Gastroesophageal sphincter (tissue), 4 donors: ENCODE data around the gene FREM2. TPM values are rescaled to one million over a fixed set of nuclear protein-coding genes. Genes with fewer than 3 reads are reported as not detected.

Source experiments
- ATAC-seq: fragments of 150-250 bp; one replicate; pipeline ENCODE4 v1.9.1; 2016; ENCODE audit warnings: mild to moderate bottlenecking, moderate library complexity
- H3K27ac ChIP-seq, 4 donors: fragments of 200-600 bp; sonication (generic) in 3 of 4; 1 replicate in 3 of 4; 2 replicates in 1 of 4; pipeline ENCODE4 v1.5.1; 2016 to 2019
- H3K27me3 ChIP-seq: fragments of 200-600 bp; sonication (generic); one replicate; pipeline ENCODE4 v1.5.1; 2019
- H3K36me3 ChIP-seq, 2 donors: fragments of 200-600 bp; sonication (generic); one replicate each; pipeline ENCODE4 v1.5.1; 2019; ENCODE audit warnings: control low read depth in 1 of 2
- H3K4me1 ChIP-seq, 3 donors: fragments of 200-600 bp; sonication (generic); 1 replicate in 2 of 3; 2 replicates in 1 of 3; pipeline ENCODE4 v1.5.1; 2016 to 2019; ENCODE audit warnings: control low read depth in 2 of 3
- H3K4me3 ChIP-seq, 2 donors: fragments of 200-600 bp; sonication (generic); one replicate each; pipeline ENCODE4 v1.5.1; 2019; ENCODE audit warnings: mild to moderate bottlenecking in 1 of 2, moderate library complexity in 1 of 2
- H3K9me3 ChIP-seq, 3 donors: fragments of 200-600 bp; sonication (generic); one replicate each; pipeline ENCODE4 v1.5.1; 2017 to 2019; ENCODE audit warnings: control low read depth in 2 of 3
- EP300 ChIP-seq: sonication (generic); formaldehyde crosslinking; IDR thresholded peaks from one replicate; pipeline ENCODE4 v1.6.1; 2017; ENCODE audit warnings: antibody characterized with exemption, mild to moderate bottlenecking
- POLR2A ChIP-seq, 2 donors: fragments of 450-650 bp; IDR thresholded peaks; one replicate each; pipeline ENCODE4 v1.6.1; 2017; ENCODE audit warnings: antibody characterized with exemption in 2 of 2, mild to moderate bottlenecking in 2 of 2, moderate library complexity in 1 of 2
- POLR2AphosphoS5 ChIP-seq: sonication (generic); formaldehyde crosslinking; IDR thresholded peaks from one replicate; pipeline ENCODE4 v1.6.1; 2017; ENCODE audit warnings: antibody characterized with exemption
- WGBS, 2 donors: methylation state at CpG; one replicate each; pipeline ENCODE4 v1.1.5; 2018; ENCODE audit warnings: low coverage in 1 of 2; 5-methylcytosine and 5-hydroxymethylcytosine counted together
- total RNA-seq, 4 donors: library from RNA; depleted of rRNA; stranded (reverse); fragments of >200 nt; gene quantifications; one replicate each; pipeline ENCODE4 v1.1.0, GENCODE V29; 2016
- TF ChIP-seq, protein P1 (sequence below), 4 experiments: fragments of 200-600 bp in 2 of 4; fragments of 450-650 bp in 2 of 4; sonication (generic) in 1 of 4; IDR thresholded peaks; one replicate each; pipeline ENCODE4 v1.5.1; 2017 to 2019; ENCODE audit warnings: antibody characterized with exemption in 4 of 4, mild to moderate bottlenecking in 2 of 4, moderate library complexity in 2 of 4

FREM2 gene
- total RNA-seq, 4 donors from 2014 or later = 0.19 to 0.40 (median 0.27) TPM; not detected in 1

DNA sequence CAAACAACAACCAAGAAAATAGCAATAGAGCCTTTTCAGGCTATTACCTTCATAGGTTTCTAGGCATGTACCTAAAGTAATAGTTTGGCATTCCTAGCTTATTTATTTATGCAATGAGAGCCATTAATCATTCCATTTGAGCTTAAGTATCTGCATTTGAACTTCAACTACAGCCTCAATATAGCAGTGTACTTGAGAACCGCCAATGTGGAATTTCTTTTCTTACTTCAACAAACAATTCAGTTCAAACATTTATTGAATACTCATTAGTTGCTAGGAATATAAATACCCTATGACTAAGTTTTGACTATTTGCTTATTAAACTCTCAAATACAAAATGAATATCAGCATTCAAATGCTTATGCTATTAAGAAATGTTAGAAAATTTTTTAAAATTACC, 38.0 kb upstream of the FREM2 start:
- 47 to 71% methylated on average over 1 of the region's 1 CpG for WGBS, 2 donors
- H3K27ac ChIP-seq = no peak overlapping the region

DNA sequence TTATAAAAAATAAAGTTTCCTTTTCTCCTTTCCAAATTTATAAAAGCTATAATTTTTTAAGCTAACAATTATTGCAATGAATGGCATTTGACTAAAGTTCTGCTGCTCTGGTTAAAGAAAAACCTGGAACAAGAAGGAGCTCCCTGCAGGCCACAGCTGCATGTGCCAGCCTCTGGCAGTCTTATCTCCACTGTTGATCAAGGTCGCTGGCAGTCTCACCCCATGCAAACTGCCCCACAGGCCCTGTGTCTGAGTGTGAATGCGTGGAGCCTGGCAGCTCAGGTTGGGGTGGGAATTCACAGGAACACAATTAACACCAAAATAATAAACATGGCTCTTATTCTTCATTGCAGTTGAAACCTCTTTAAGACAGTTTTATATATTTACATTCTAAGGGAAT, 30.2 kb upstream of the FREM2 start:
- no peaks in the 10 kb centered on the region for H3K27me3 ChIP-seq
- no peaks in the 10 kb centered on the region for H3K36me3 ChIP-seq
- H3K27ac ChIP-seq = no peak overlapping the region
- 60 to 100% methylated on average over 2 of the region's 2 CpGs for WGBS, 2 donors
- H3K4me1 ChIP-seq = no peaks in the 10 kb centered on the region
- no peaks in the 10 kb centered on the region for H3K9me3 ChIP-seq
- no peak for TF ChIP-seq POLR2AphosphoS5
- TF ChIP-seq, protein P1, sequence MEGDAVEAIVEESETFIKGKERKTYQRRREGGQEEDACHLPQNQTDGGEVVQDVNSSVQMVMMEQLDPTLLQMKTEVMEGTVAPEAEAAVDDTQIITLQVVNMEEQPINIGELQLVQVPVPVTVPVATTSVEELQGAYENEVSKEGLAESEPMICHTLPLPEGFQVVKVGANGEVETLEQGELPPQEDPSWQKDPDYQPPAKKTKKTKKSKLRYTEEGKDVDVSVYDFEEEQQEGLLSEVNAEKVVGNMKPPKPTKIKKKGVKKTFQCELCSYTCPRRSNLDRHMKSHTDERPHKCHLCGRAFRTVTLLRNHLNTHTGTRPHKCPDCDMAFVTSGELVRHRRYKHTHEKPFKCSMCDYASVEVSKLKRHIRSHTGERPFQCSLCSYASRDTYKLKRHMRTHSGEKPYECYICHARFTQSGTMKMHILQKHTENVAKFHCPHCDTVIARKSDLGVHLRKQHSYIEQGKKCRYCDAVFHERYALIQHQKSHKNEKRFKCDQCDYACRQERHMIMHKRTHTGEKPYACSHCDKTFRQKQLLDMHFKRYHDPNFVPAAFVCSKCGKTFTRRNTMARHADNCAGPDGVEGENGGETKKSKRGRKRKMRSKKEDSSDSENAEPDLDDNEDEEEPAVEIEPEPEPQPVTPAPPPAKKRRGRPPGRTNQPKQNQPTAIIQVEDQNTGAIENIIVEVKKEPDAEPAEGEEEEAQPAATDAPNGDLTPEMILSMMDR (IDR thresholded peaks at IDR 0.05) = no peak
- TF ChIP-seq POLR2A (IDR thresholded peaks at IDR 0.05) = no peak
- no peak for TF ChIP-seq EP300
- ATAC-seq = no peak
- no peak overlapping the region for H3K4me3 ChIP-seq

More for the DNA sequence above, 38.0 kb upstream of the FREM2 start:
- ATAC-seq = no peak
- TF ChIP-seq, protein P1 (IDR thresholded peaks at IDR 0.05) = no peak
- TF ChIP-seq EP300 (no peak), POLR2AphosphoS5 (no peak), POLR2A (IDR thresholded peaks at IDR 0.05) (no peak)
- Histone ChIP-seq H3K36me3 (no peaks in the 10 kb centered on the region), H3K9me3 (no peaks in the 10 kb centered on the region), H3K4me3 (no peak overlapping the region), H3K4me1 (no peaks in the 10 kb centered on the region), H3K27me3 (no peaks in the 10 kb centered on the region)

DNA sequence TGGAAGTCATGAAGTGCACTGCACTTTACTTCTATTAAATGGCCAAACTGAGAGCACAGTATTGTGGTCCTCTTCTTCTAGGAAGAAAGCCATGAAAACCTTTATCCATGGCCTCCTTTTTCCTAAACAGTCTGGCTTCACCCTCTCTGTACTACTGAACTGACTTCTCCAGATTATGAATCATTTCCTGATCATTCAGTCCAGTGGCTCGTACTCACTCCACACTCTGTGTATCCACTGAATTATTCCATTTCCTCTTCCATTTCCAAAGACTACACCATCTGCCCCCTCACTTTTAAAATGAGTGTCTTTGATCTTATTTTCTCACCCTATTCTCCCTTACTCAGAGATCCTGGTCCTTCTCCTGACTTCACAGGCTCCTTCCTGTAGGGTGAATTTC, 29.7 kb upstream of the FREM2 start:
- H3K36me3 ChIP-seq = no peaks in the 10 kb centered on the region
- H3K4me1 ChIP-seq = peaks cover 0 to 3% (median 0%) of the 10 kb centered on the region in 3 donors
- H3K4me3 ChIP-seq = no peak overlapping the region
- no peak for ATAC-seq
- TF ChIP-seq, protein P1 (IDR thresholded peaks at IDR 0.05) = no peak
- TF ChIP-seq POLR2A (IDR thresholded peaks at IDR 0.05) = no peak
- TF ChIP-seq EP300 = no peak
- no peak for TF ChIP-seq POLR2AphosphoS5
- H3K27me3 ChIP-seq = no peaks in the 10 kb centered on the region
- no peaks in the 10 kb centered on the region for H3K9me3 ChIP-seq
- 27 to 60% methylated on average over 1 of the region's 1 CpG for WGBS, 2 donors
- no peak overlapping the region for H3K27ac ChIP-seq

DNA sequence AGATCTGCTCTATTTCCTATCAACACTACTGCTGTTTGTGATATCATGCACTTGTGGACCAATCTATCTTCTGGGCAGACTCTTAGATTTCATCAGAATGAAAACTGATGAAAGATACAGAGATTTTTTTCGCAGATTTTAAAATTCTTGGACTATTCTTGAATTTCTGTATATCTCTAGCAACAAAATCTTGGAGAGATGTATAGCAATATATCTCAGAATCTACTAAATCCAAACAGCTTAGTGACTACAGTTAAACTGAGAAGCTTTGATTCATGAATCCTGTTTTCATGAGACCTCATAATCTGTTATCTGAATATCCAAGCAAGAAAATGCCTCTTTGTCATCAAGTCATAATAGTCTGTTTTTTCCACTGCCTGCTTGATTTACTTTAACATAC, 28.0 kb upstream of the FREM2 start:
- WGBS, 2 donors = 88 to 100% methylated on average over 1 of the region's 1 CpG
- no peaks in the 10 kb centered on the region for H3K27me3 ChIP-seq

DNA sequence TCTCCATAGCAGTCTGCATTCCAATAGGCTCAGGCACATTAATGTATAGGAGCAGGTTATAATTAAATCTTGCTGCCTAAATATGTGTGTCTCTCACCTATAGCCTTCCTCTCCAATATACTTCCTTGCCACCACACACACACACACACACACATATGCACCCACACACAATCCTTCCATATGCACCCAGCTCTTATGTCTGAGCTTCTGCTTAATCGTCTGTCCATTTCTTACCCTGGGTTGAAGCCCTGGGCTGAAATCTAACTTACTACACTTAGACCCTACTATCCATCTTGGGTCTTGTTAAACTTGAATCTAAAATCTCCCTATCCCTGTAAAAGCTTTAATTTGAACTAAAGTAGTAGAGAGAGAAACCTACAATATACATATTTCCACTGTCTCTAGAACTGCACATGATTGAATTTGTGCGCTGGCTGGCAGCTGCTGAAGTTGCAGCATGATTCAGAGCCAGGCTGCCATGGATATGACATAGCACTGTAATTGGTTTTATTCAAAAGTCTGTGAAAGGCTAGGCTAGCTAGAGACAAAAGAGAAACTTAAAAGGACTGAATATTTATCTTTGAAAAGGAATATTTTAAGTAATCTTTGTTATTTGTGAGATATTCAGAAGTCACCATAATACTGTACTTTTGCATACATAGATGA, 25.7 kb upstream of the FREM2 start:
- 79 to 86% methylated on average over 2 of the region's 2 CpGs for WGBS, 2 donors
- TF ChIP-seq, protein P1 (IDR thresholded peaks at IDR 0.05) = no peak
- TF ChIP-seq POLR2AphosphoS5 (no peak), EP300 (no peak), POLR2A (IDR thresholded peaks at IDR 0.05) (no peak)
- no peaks in the 10 kb centered on the region for H3K36me3 ChIP-seq
- H3K9me3 ChIP-seq = no peaks in the 10 kb centered on the region
- no peak overlapping the region for H3K27ac ChIP-seq
- no peaks in the 10 kb centered on the region for H3K27me3 ChIP-seq
- H3K4me3 ChIP-seq = no peak overlapping the region
- H3K4me1 ChIP-seq = peaks cover 0 to 7% (median 0%) of the 10 kb centered on the region in 3 donors
- ATAC-seq = no peak

More for the DNA sequence above, 28.0 kb upstream of the FREM2 start:
- Histone ChIP-seq H3K27ac (no peak overlapping the region), H3K4me3 (no peak overlapping the region), H3K36me3 (no peaks in the 10 kb centered on the region), H3K9me3 (no peaks in the 10 kb centered on the region), H3K4me1 (peaks cover 0 to 7% (median 0%) of the 10 kb centered on the region in 3 donors)
- ATAC-seq = no peak
- TF ChIP-seq, protein P1 (IDR thresholded peaks at IDR 0.05) = no peak
- TF ChIP-seq EP300 = no peak
- no peak for TF ChIP-seq POLR2A (IDR thresholded peaks at IDR 0.05)
